ENCODE measurements around the gene LSM14A.

Gene LSM14A

GRCh38 chr19:34232566-34233481 is 60.5 kb downstream of the LSM14A start (continued):
- TF ChIP-seq PRDM6 (tag by site-specific recombination; IDR thresholded peaks at IDR 0.05), result 0 out of 2 replicates have a peak, but pooled peaks have one; percentile 9
- no peak for TF ChIP-seq GFI1B (tag by site-specific recombination; IDR thresholded peaks at IDR 0.05)
- no peak for TF ChIP-seq ZBTB20 (tag by site-specific recombination; IDR thresholded peaks at IDR 0.05)
- no peak for TF ChIP-seq PRDM1 (tag by site-specific recombination; IDR thresholded peaks at IDR 0.05)
- TF ChIP-seq ZNF214 (tag by site-specific recombination; IDR thresholded peaks at IDR 0.05; ENCODE audit: borderline replicate concordance), result no peak
- no peak for TF ChIP-seq KLF7 (tag by site-specific recombination; IDR thresholded peaks at IDR 0.05; ENCODE audit: borderline replicate concordance)
- TF ChIP-seq ZNF707 (tag by site-specific recombination; IDR thresholded peaks at IDR 0.05), result no peak
- TF ChIP-seq ZNF23 (tag by site-specific recombination; IDR thresholded peaks at IDR 0.05; ENCODE audit: borderline replicate concordance), result no peak
- no peak for TF ChIP-seq ZNF658 (tag by site-specific recombination; IDR thresholded peaks at IDR 0.05)
- no peak for TF ChIP-seq ZNF830 (tag by site-specific recombination; IDR thresholded peaks at IDR 0.05; ENCODE audit: low read depth)
- no peak for TF ChIP-seq ZNF423 (tag by site-specific recombination; IDR thresholded peaks at IDR 0.05)
- no peak for TF ChIP-seq ZNF596 (tag by site-specific recombination; IDR thresholded peaks at IDR 0.05)
- no peak for TF ChIP-seq KLF17 (tag by site-specific recombination; IDR thresholded peaks at IDR 0.05)
- no peak for TF ChIP-seq HOXD13 (CRISPR knock-in tag; IDR thresholded peaks at IDR 0.05; ENCODE audit: borderline replicate concordance)
- TF ChIP-seq ZNF416 (tag by site-specific recombination; IDR thresholded peaks at IDR 0.05), result no peak
- no peak for TF ChIP-seq ZNF26 (tag by site-specific recombination; IDR thresholded peaks at IDR 0.05)
- TF ChIP-seq ZNF626 (tag by site-specific recombination; IDR thresholded peaks at IDR 0.05), result no peak
- no peak for TF ChIP-seq ZNF175 (tag by site-specific recombination; IDR thresholded peaks at IDR 0.05)
- TF ChIP-seq ZNF16 (tag by site-specific recombination; IDR thresholded peaks at IDR 0.05; ENCODE audit: low read depth), result no peak
- no peak for TF ChIP-seq ZNF146 (tag by site-specific recombination; IDR thresholded peaks at IDR 0.05)
- TF ChIP-seq REPIN1 (tag by site-specific recombination; IDR thresholded peaks at IDR 0.05; ENCODE audit: low read depth), result no peak
- TF ChIP-seq OVOL3 (tag by site-specific recombination; IDR thresholded peaks at IDR 0.05), result no peak
- no peak; the same call in 1 of the 2 replicates for TF ChIP-seq ZBTB10 (tag by site-specific recombination; IDR thresholded peaks at IDR 0.05)
- no peak for TF ChIP-seq ZNF518A (tag by site-specific recombination; conservative IDR thresholded peaks at IDR 0.05; ENCODE audit: low read depth)
- no peak for TF ChIP-seq ZNF561 (tag by site-specific recombination; IDR thresholded peaks at IDR 0.05; ENCODE audit: borderline replicate concordance)
- TF ChIP-seq ZNF837 (tag by site-specific recombination; IDR thresholded peaks at IDR 0.05), result no peak
